T-cell (primary cell): ENCODE data around the gene TBC1D22A. TPM values are rescaled to one million over a fixed set of nuclear protein-coding genes. Genes with fewer than 3 reads are reported as not detected.

Source experiments
- ATAC-seq, 4 experiments: fragments of 200-7000 bp in 3 of 4; fragments of 150-1000 bp in 1 of 4; cut with Tn5 transposase; replicated peaks in 1 of 4; 1 replicate in 3 of 4; 2 replicates in 1 of 4; pipeline ENCODE4 v1.10.0; 2021; ENCODE audit warnings: moderate library complexity in 3 of 4, mild to moderate bottlenecking in 2 of 4, moderate number of reproducible peaks in 1 of 4
- CTCF ChIA-PET, 2 donors: fragments of 300-600 bp; sonication (Branson Sonifier 250); formaldehyde crosslinking; loops; one replicate each; lab custom pipeline; 2022; ENCODE audit warnings: antibody characterized with exemption in 2 of 2; lab: Charles Lee
- POLR2A ChIA-PET, 2 donors: fragments of 300-600 bp; sonication (Branson Sonifier 250); formaldehyde crosslinking; loops; one replicate each; lab custom pipeline; 2022; ENCODE audit warnings: antibody characterized with exemption in 2 of 2; lab: Charles Lee
- DNase-seq, 35 experiments: peaks; one replicate each; pipeline versions ENCODE4 v3.0.0 to v3.0.0-alpha.2; 2013 to 2023
- H3K27ac ChIP-seq: one replicate; pipeline ENCODE4 v1.5.1; 2013; ENCODE audit warnings: low read length
- H3K27me3 ChIP-seq, 2 experiments: replicated peaks in 1 of 2; 1 replicate in 1 of 2; 2 replicates in 1 of 2; pipeline versions ENCODE4 v1.6.1 to v1.7.0; 2013; ENCODE audit warnings: low read length in 1 of 2, mixed read lengths in 1 of 2; ENCODE audit not compliant: control insufficient read depth in 2 of 2, insufficient read depth in 2 of 2; ENCODE audit errors: extremely low read depth in 1 of 2
- H3K36me3 ChIP-seq, 2 donors: 1 replicate in 1 of 2; 2 replicates in 1 of 2; pipeline versions ENCODE4 v1.6.1 to v1.7.0; 2013; ENCODE audit warnings: low read length in 1 of 2; ENCODE audit not compliant: control insufficient read depth in 2 of 2, insufficient read depth in 1 of 2; ENCODE audit errors: extremely low read depth in 1 of 2
- H3K4me1 ChIP-seq, 2 experiments: 1 replicate in 1 of 2; 2 replicates in 1 of 2; pipeline versions ENCODE4 v1.6.1 to v1.7.0; 2013; ENCODE audit warnings: low read length in 2 of 2, mixed read lengths in 1 of 2; ENCODE audit not compliant: insufficient read depth in 2 of 2, control insufficient read depth in 1 of 2; ENCODE audit errors: extremely low read depth in 1 of 2
- H3K4me3 ChIP-seq, 2 donors: 1 replicate in 1 of 2; 2 replicates in 1 of 2; pipeline versions ENCODE4 v1.5.1 to v1.7.0; 2013; ENCODE audit warnings: mild to moderate bottlenecking in 2 of 2, low read length in 1 of 2, moderate library complexity in 1 of 2; ENCODE audit not compliant: control insufficient read depth in 1 of 2; ENCODE audit errors: extremely low read depth in 1 of 2
- H3K9me3 ChIP-seq: 2 replicates; pipeline ENCODE4 v1.7.0; 2013
- H3K27ac Mint-ChIP-seq, 2 donors: one replicate each; pipeline ENCODE4 v1.8.0; 2020 to 2021; ENCODE audit warnings: mild to moderate bottlenecking in 2 of 2, mixed read lengths in 2 of 2
- H3K27me3 Mint-ChIP-seq, 2 donors: one replicate each; pipeline ENCODE4 v1.8.0; 2021 to 2022; ENCODE audit warnings: mixed read lengths in 2 of 2
- H3K36me3 Mint-ChIP-seq: one replicate; pipeline ENCODE4 v1.8.0; 2021; ENCODE audit warnings: mixed read lengths
- H3K4me1 Mint-ChIP-seq, 3 donors: one replicate each; pipeline ENCODE4 v1.8.0; 2020 to 2022; ENCODE audit warnings: mixed read lengths in 3 of 3, mild to moderate bottlenecking in 1 of 3
- H3K4me3 Mint-ChIP-seq, 3 donors: one replicate each; pipeline ENCODE4 v1.8.0; 2020 to 2022; ENCODE audit warnings: mild to moderate bottlenecking in 3 of 3, mixed read lengths in 3 of 3, moderate library complexity in 3 of 3
- H3K9me3 Mint-ChIP-seq, 3 donors: one replicate each; pipeline ENCODE4 v1.8.0; 2020 to 2022; ENCODE audit warnings: mixed read lengths in 3 of 3
- WGBS: methylation state at CpG from one replicate; pipeline ENCODE4 v1.1.5; 2013; ENCODE audit warnings: missing lambda C conversion rate; ENCODE audit not compliant: insufficient coverage; 5-methylcytosine and 5-hydroxymethylcytosine counted together
- total RNA-seq, 35 experiments: library from RNA in 6 of 35; stranded (reverse) in 6 of 35; fragments of 120-200 nt in 1 of 35; gene quantifications; one replicate each; pipeline versions ENCODE4 v1.2.1 to v1.2.4 and lab custom pipeline; 2013 to 2026

TBC1D22A gene
- total RNA-seq, 5 donors from 2014 or later (not counting 1 experiment from before 2014, with no cell fraction given): 38.3 to 67.8 (median 57.7) TPM

GRCh38 chr22:47001288-47001687, 238.8 kb downstream of the TBC1D22A start:
- Histone ChIP-seq H3K9me3 (no peaks in the 10 kb centered on the region), H3K27ac (no peak overlapping the region), H3K36me3 (peaks cover 11 to 18% of the 10 kb centered on the region in 2 donors), H3K27me3 (no peaks in the 10 kb centered on the region), H3K4me3 (no peak overlapping the region), H3K4me1 (peaks cover 0 to 7% of the 10 kb centered on the region in 2 experiments)
- no peak for DNase-seq
- ChIA-PET CTCF (no interaction called here), POLR2A (no interaction called here)
- Mint-ChIP-seq H3K36me3 (peaks cover 23% of the 10 kb centered on the region), H3K27me3 (no peaks in the 10 kb centered on the region), H3K4me1 (peaks cover 0 to 16% (median 13%) of the 10 kb centered on the region in 3 donors), H3K27ac (no peak overlapping the region), H3K4me3 (no peak overlapping the region), H3K9me3 (no peaks in the 10 kb centered on the region)
- no peak for ATAC-seq
- WGBS: no CpG with 5 or more reads among the region's 9 CpGs

GRCh38 chr22:47002692-47003091, 240.2 kb downstream of the TBC1D22A start:
- Mint-ChIP-seq H3K27me3 (no peaks in the 10 kb centered on the region), H3K4me3 (no peak overlapping the region)
- CTCF ChIA-PET: no interaction called here

GRCh38 chr22:47005506-47006408, 243.3 kb downstream of the TBC1D22A start:
- no peaks in the 10 kb centered on the region for H3K9me3 ChIP-seq
- 96% methylated on average over 5 of the region's 8 CpGs for WGBS
- Mint-ChIP-seq H3K4me3 (no peak overlapping the region), H3K4me1 (peaks cover 0 to 10% (median 2%) of the 10 kb centered on the region in 3 donors), H3K36me3 (no peaks in the 10 kb centered on the region), H3K9me3 (no peaks in the 10 kb centered on the region), H3K27me3 (no peaks in the 10 kb centered on the region), H3K27ac (no peak overlapping the region)
- peaks cover 0 to 13% of the 10 kb centered on the region in 2 donors for H3K36me3 ChIP-seq
- peaks cover 0 to 2% of the 10 kb centered on the region in 2 experiments for H3K4me1 ChIP-seq
- no peak overlapping the region for H3K27ac ChIP-seq
- H3K27me3 ChIP-seq: no peaks in the 10 kb centered on the region
- ATAC-seq: no peak
- no peak overlapping the region for H3K4me3 ChIP-seq
- DNase-seq: no peak
- CTCF ChIA-PET: no interaction called here
- POLR2A ChIA-PET: no interaction called here

More at GRCh38 chr22:47002692-47003091, 240.2 kb downstream of the TBC1D22A start:
- ATAC-seq (no peak), DNase-seq (no peak)
- peaks cover 19% of the 10 kb centered on the region for H3K36me3 Mint-ChIP-seq
- H3K27ac Mint-ChIP-seq: no peak overlapping the region
- no peaks in the 10 kb centered on the region for H3K9me3 Mint-ChIP-seq
- H3K27ac ChIP-seq: no peak overlapping the region
- peaks cover 8 to 15% of the 10 kb centered on the region in 2 donors for H3K36me3 ChIP-seq
- WGBS: 91% methylated on average over 6 of the region's 8 CpGs
- no peaks in the 10 kb centered on the region for H3K27me3 ChIP-seq
- H3K9me3 ChIP-seq: no peaks in the 10 kb centered on the region
- H3K4me1 Mint-ChIP-seq: peaks cover 0 to 16% (median 16%) of the 10 kb centered on the region in 3 donors
- H3K4me3 ChIP-seq: no peak overlapping the region
- H3K4me1 ChIP-seq: peaks cover 0 to 7% of the 10 kb centered on the region in 2 experiments
- POLR2A ChIA-PET: no interaction called here

DNA sequence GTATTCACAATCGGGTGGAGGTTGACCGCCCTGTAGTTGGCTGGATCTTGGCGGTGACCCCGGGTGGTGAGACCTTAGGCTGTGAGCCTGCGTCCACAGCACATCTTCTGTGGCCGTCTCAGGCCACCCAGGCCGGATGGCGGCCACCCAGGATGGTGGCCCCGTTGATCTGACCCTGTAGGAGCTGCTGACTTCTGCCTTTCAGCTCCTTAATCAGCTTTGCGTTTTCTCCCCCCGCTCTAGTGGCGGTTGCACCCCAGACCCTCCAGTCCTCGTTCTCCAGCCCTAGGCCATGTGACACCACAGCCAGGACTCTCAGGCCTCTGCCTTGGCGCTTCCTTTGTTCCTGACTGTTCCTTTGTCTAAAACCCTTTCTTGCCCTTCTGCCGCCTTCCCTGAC, 244.0 kb downstream of the TBC1D22A start:
- Histone ChIP-seq H3K4me3 (no peak overlapping the region), H3K36me3 (peaks cover 3 to 13% of the 10 kb centered on the region in 2 donors), H3K9me3 (no peaks in the 10 kb centered on the region), H3K4me1 (no peaks in the 10 kb centered on the region), H3K27me3 (no peaks in the 10 kb centered on the region), H3K27ac (no peak overlapping the region)
- peaks cover 0 to 7% (median 1%) of the 10 kb centered on the region in 3 donors for H3K4me1 Mint-ChIP-seq
- POLR2A ChIA-PET: no interaction called here
- DNase-seq: no peak
- H3K27ac Mint-ChIP-seq: no peak overlapping the region
- H3K27me3 Mint-ChIP-seq: no peaks in the 10 kb centered on the region
- H3K36me3 Mint-ChIP-seq: no peaks in the 10 kb centered on the region
- ATAC-seq: no peak
- H3K4me3 Mint-ChIP-seq: no peak overlapping the region
- WGBS: 90% methylated on average over 14 of the region's 15 CpGs
- CTCF ChIA-PET: no interaction called here
- H3K9me3 Mint-ChIP-seq: no peaks in the 10 kb centered on the region

DNA sequence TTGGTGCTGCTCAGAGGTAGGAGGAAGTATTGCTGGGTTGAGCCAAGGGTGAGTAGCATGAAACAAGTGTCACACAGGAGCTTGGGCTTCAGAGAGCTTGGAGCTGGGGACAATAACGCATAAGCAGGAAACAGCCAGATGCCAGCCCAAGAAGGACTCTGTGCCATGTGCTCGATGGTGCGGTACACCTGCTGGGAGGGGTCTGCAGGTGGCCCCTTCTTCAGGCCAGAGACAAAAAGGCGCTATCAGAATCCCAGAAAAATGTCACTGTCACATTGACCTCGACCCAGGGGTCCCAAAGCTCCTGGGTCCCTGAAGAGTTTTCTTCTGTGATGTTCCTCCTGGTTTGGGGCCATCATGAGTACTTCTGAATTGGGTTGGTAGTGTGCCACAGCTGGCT, 244.4 kb downstream of the TBC1D22A start:
- Mint-ChIP-seq H3K27me3 (no peaks in the 10 kb centered on the region), H3K9me3 (no peaks in the 10 kb centered on the region), H3K4me3 (no peak overlapping the region), H3K27ac (no peak overlapping the region), H3K36me3 (no peaks in the 10 kb centered on the region), H3K4me1 (peaks cover 0 to 10% (median 1%) of the 10 kb centered on the region in 3 donors)
- Histone ChIP-seq H3K27ac (no peak overlapping the region), H3K4me1 (no peaks in the 10 kb centered on the region), H3K9me3 (no peaks in the 10 kb centered on the region), H3K36me3 (peaks cover 3 to 13% of the 10 kb centered on the region in 2 donors), H3K4me3 (no peak overlapping the region), H3K27me3 (no peaks in the 10 kb centered on the region)
- DNase-seq (no peak), ATAC-seq (no peak)
- POLR2A ChIA-PET: no interaction called here
- CTCF ChIA-PET: no interaction called here
- whole genome bisulfite sequencing: 100% methylated on average over 3 of the region's 5 CpGs

DNA sequence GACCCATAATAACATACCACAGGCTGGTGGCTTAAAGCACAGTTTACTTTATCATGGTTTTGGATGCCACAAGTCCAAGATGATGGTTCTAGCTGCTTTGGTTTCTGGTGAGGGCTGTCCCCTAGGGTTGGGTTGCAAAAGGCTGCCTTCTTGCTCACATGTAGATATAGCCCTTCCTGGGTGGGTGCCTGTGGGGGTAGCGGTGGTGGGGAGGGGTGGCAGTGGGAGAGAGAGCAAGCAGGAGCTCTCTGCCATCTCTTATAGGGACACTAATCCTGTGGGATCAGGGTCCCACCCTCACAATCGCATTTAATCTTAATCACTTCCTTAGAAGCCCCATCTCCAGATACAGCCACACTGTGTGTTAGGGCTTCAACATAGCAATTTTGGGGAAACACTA, 245.0 kb downstream of the TBC1D22A start:
- Mint-ChIP-seq H3K27ac (no peak overlapping the region), H3K9me3 (no peaks in the 10 kb centered on the region), H3K4me3 (no peak overlapping the region), H3K36me3 (peaks cover 3% of the 10 kb centered on the region), H3K4me1 (peaks cover 0 to 16% (median 5%) of the 10 kb centered on the region in 3 donors), H3K27me3 (no peaks in the 10 kb centered on the region)
- Histone ChIP-seq H3K9me3 (no peaks in the 10 kb centered on the region), H3K4me1 (no peaks in the 10 kb centered on the region), H3K27me3 (no peaks in the 10 kb centered on the region), H3K27ac (no peak overlapping the region), H3K36me3 (peaks cover 3 to 13% of the 10 kb centered on the region in 2 donors), H3K4me3 (no peak overlapping the region)
- no peak for ATAC-seq
- CTCF ChIA-PET: no interaction called here
- POLR2A ChIA-PET: no interaction called here
- no CpG with 5 or more reads among the region's 2 CpGs for WGBS
- DNase-seq: no peak
